VCaP (cell line): Measurements from ENCODE around the gene LARGE1.

Experiments
- H3K27ac ChIP-seq: fragments of 450-650 bp; 2 replicates; pipeline ENCODE4 v1.5.1; 2017
- CTCF ChIP-seq: fragments of 450-650 bp; conservative IDR thresholded peaks from 2 replicates; pipeline ENCODE4 v1.5.1; 2017; ENCODE audit warnings: mild to moderate bottlenecking, moderate library complexity

Gene LARGE1

DNA sequence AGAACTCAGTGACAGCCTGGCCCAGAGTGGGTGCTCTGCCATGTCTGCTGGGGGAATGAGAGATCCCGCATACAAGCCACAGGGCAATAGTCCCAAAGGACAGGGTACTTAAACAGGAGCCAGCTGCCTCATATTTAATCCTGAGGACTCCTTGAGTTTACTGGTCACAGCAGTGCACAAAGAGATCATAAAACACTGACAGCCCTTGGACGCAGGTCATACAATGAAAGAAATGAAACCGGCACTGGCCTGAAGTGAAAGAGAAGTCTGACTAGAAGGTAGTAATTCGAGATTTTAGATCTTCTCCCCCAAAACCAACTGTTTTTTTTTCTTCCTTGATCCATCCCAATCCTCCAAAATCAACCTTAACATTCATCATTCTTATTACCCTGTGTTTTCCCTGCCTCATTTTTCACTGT, 562.3 kb downstream of the LARGE1 start:
- H3K27ac ChIP-seq = peak overlapping the region; percentile 49
- no peak for TF ChIP-seq CTCF

GRCh38 chr22:33354928-33355327, 565.3 kb downstream of the LARGE1 start:
- TF ChIP-seq CTCF = no peak
- no peak overlapping the region for H3K27ac ChIP-seq

DNA sequence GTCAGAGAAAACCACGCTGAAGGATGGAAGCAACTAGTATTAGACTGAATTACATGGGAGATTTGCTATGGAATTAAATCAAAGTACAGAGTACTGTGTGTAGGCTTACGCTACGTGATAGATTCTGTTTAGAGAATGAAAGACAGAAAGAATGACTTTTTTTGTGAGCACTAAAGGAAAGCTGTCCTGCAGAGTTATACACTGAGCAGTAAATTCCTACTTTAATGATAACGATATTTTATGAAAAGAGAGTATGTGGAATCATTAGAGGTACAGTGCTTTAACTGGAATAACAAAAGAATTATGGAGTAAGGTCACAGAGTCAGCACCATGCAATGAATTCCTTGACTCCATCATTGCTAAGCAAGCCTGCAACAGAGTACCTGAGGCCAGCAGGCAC, 566.8 kb downstream of the LARGE1 start:
- no peak for TF ChIP-seq CTCF
- no peak overlapping the region for H3K27ac ChIP-seq

- H3K27ac ChIP-seq = no peak overlapping the region
Observed at GRCh38 chr22:33352768-33353167, 567.5 kb downstream of the LARGE1 start.

DNA sequence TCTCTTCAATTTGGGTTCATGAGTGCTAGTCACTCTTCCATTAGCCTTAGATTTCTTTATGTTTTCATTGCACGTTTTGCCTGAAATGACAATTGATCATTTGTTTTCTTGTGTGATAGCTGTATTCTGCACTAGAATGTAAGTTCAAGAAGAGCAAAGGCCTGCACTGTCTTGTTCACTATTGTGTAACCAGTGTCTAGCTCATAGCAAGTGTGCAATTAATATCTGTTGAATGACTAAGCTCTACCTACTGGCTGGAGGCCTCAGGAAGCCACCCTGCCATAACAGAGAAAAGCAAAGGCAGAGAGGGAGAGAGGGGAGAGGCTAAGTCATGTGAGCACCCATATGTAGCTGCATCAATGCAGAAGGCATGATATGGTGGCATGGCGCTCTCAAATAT, 569.3 kb downstream of the LARGE1 start:
- no peak overlapping the region for H3K27ac ChIP-seq
- TF ChIP-seq CTCF = no peak

More at GRCh38 chr22:33352768-33353167, 567.5 kb downstream of the LARGE1 start:
- no peak for TF ChIP-seq CTCF

DNA sequence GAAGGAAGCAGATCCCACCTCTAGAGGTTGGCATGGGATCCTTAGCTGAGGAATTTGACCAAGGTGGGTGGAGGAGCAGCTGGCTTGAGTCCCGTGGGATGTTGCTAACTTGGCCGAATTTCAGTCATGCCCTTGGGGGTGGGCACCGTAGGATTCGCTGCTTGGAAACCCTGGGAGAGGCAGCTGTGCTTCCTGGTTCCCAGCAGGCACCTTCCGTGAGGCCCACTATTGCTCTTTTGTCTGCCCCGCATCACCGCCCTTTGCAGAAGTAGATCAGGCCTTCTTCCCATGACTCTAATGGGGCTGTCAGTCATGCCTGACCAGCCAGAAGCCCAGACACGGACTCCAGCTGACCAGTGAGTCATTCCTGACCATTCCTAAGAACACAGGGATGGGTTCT, 569.8 kb downstream of the LARGE1 start:
- H3K27ac ChIP-seq = no peak overlapping the region
- TF ChIP-seq CTCF = no peak

- no peak overlapping the region for H3K27ac ChIP-seq
- no peak for TF ChIP-seq CTCF
Observed at GRCh38 chr22:33347002-33347401, 573.3 kb downstream of the LARGE1 start.

DNA sequence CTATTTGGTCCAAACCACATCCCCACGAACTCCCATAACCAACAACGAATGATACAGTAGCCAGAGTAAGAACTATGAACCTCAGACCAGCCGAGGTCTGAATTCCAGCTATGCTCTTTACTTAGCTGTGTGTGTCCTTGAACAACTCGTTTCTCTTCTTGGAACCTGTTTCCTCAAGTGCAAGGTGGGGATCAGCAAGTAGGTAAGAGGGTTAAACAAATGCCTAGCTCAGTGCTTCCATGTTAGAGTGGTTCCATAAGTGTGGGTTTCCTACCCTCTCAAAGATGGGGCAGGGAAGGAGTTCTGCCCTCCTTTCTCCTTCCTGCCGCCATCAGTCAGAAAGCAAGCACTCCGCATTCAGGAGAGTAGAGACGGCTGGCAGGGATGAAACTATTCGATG, 578.7 kb downstream of the LARGE1 start:
- no peak overlapping the region for H3K27ac ChIP-seq
- no peak for TF ChIP-seq CTCF
